ENCODE data around the gene ZNF597.
A peak's percentile ranks its signal among the peaks of the same experiment; 100 is the strongest.

The ZNF597 gene

GRCh38 chr16:3431779-3432219 lies 11.5 kb downstream of the ZNF597 start:
- TF ChIP-seq REST (IDR thresholded peaks at IDR 0.05; ENCODE audit: low read depth), result no peak
- TF ChIP-seq YY1 (IDR thresholded peaks at IDR 0.05; ENCODE audit: low read depth), result no peak
- no peak for TF ChIP-seq CEBPB (IDR thresholded peaks at IDR 0.05)
- no peak for TF ChIP-seq TEAD4 (IDR thresholded peaks at IDR 0.05)
- no peak for TF ChIP-seq CREB1 (IDR thresholded peaks at IDR 0.05; ENCODE audit: low read depth)
- no peak for TF ChIP-seq MAX (IDR thresholded peaks at IDR 0.05)
- TF ChIP-seq TAF1 (IDR thresholded peaks at IDR 0.05; ENCODE audit: low read depth), result no peak
- no peak for TF ChIP-seq RAD21 (IDR thresholded peaks at IDR 0.05; ENCODE audit: low read depth)
- TF ChIP-seq TCF12 (IDR thresholded peaks at IDR 0.05; ENCODE audit: low read depth), result no peak

GRCh38 chr16:3413730-3414379 lies 29.4 kb downstream of the ZNF597 start:
- TF ChIP-seq TCF12 (IDR thresholded peaks at IDR 0.05; ENCODE audit: low read depth) (no peak), USF1 (IDR thresholded peaks at IDR 0.05) (no peak), MAX (IDR thresholded peaks at IDR 0.05) (no peak), CREB1 (IDR thresholded peaks at IDR 0.05; ENCODE audit: low read depth) (no peak), EP300 (IDR thresholded peaks at IDR 0.05; ENCODE audit: borderline replicate concordance) (no peak), YY1 (IDR thresholded peaks at IDR 0.05; ENCODE audit: low read depth) (no peak), FOXM1 (IDR thresholded peaks at IDR 0.05; ENCODE audit: borderline replicate concordance, low read depth) (no peak), TEAD4 (IDR thresholded peaks at IDR 0.05) (no peak), RAD21 (IDR thresholded peaks at IDR 0.05; ENCODE audit: low read depth) (no peak), TAF1 (IDR thresholded peaks at IDR 0.05; ENCODE audit: low read depth) (no peak), NFIC (IDR thresholded peaks at IDR 0.05) (no peak), REST (IDR thresholded peaks at IDR 0.05; ENCODE audit: low read depth) (no peak)

GRCh38 chr16:3408561-3409197 lies 34.6 kb downstream of the ZNF597 start:
- TF ChIP-seq TCF12 (IDR thresholded peaks at IDR 0.05; ENCODE audit: low read depth) (peak; percentile 61; the same call in 1 of the 2 replicates), EP300 (IDR thresholded peaks at IDR 0.05; ENCODE audit: borderline replicate concordance) (no peak)

- no peak for TF ChIP-seq MAX (IDR thresholded peaks at IDR 0.05)
- no peak for TF ChIP-seq TCF12 (IDR thresholded peaks at IDR 0.05; ENCODE audit: low read depth)
- no peak for TF ChIP-seq EP300 (IDR thresholded peaks at IDR 0.05; ENCODE audit: borderline replicate concordance)
- no peak for TF ChIP-seq ZBTB7A (IDR thresholded peaks at IDR 0.05; ENCODE audit: low read depth)
- no peak for TF ChIP-seq USF1 (IDR thresholded peaks at IDR 0.05)
- no peak for TF ChIP-seq NFIC (IDR thresholded peaks at IDR 0.05)
- TF ChIP-seq REST (IDR thresholded peaks at IDR 0.05; ENCODE audit: low read depth), result no peak
- no peak for TF ChIP-seq TAF1 (IDR thresholded peaks at IDR 0.05; ENCODE audit: low read depth)
- no peak for TF ChIP-seq FOXM1 (IDR thresholded peaks at IDR 0.05; ENCODE audit: borderline replicate concordance, low read depth)
- TF ChIP-seq CEBPB (IDR thresholded peaks at IDR 0.05), result no peak
- TF ChIP-seq CREB1 (IDR thresholded peaks at IDR 0.05; ENCODE audit: low read depth), result no peak
- no peak for TF ChIP-seq RAD21 (IDR thresholded peaks at IDR 0.05; ENCODE audit: low read depth)
Measured at GRCh38 chr16:3401719-3402397, 41.4 kb downstream of the ZNF597 start.
